Kidney (tissue), 14 donors: ENCODE measurements around the gene SPON1. TPM values are rescaled to one million over a fixed set of nuclear protein-coding genes. Genes with fewer than 3 reads are reported as not detected.

Experiments
- DNase-seq, 5 donors: peaks; one replicate each; pipeline ENCODE4 v3.0.0-alpha.2; 2013 to 2020
- FAIRE-seq: peaks from 2 replicates; lab custom pipeline; 2012; peaks lifted over from hg19 to GRCh38; lab: Jason Lieb, UNC
- H3K27ac ChIP-seq, 2 donors: one replicate each; pipeline ENCODE4 v1.7.0; 2013; ENCODE audit warnings: low read depth in 2 of 2, low read length in 2 of 2, inconsistent platforms in 1 of 2
- H3K27me3 ChIP-seq: one replicate; pipeline ENCODE4 v1.7.1; 2013; ENCODE audit warnings: low read length, inconsistent platforms; ENCODE audit not compliant: control insufficient read depth, insufficient read depth
- H3K36me3 ChIP-seq, 3 donors: one replicate each; pipeline versions ENCODE4 v1.7.0 to v1.7.1; 2013; ENCODE audit warnings: low read length in 3 of 3, control low read depth in 1 of 3, inconsistent platforms in 1 of 3; ENCODE audit not compliant: insufficient read depth in 3 of 3, control insufficient read depth in 2 of 3
- H3K4me1 ChIP-seq, 3 donors: one replicate each; pipeline versions ENCODE4 v1.7.0 to v1.7.1; 2013; ENCODE audit warnings: low read length in 3 of 3, inconsistent platforms in 1 of 3, low read depth in 1 of 3; ENCODE audit not compliant: control insufficient read depth in 2 of 3, insufficient read depth in 2 of 3
- H3K4me3 ChIP-seq, 3 donors: one replicate each; pipeline versions ENCODE4 v1.7.0 to v1.8.1; 2013; ENCODE audit warnings: low read length in 3 of 3, control low read depth in 1 of 3, inconsistent platforms in 1 of 3
- H3K9ac ChIP-seq, 3 donors: one replicate each; pipeline versions ENCODE4 v1.7.0 to v1.7.1; 2013; ENCODE audit warnings: low read length in 3 of 3, control low read depth in 1 of 3, inconsistent platforms in 1 of 3
- H3K9me3 ChIP-seq, 3 donors: one replicate each; pipeline versions ENCODE4 v1.7.0 to v1.7.1; 2013; ENCODE audit warnings: low read length in 3 of 3, control low read depth in 1 of 3, inconsistent platforms in 1 of 3; ENCODE audit not compliant: control insufficient read depth in 2 of 3, insufficient read depth in 1 of 3
- CTCF ChIP-seq: IDR thresholded peaks from 3 replicates; pipeline ENCODE4 v1.5.1; 2012; ENCODE audit warnings: mild to moderate bottlenecking, moderate library complexity, borderline replicate concordance; ENCODE audit not compliant: insufficient read depth; ENCODE audit errors: extremely low read depth
- intact Hi-C: fragments of 100-400 bp; cut with DNase I; formaldehyde crosslinking; loops from one replicate; pipeline ENCODE4 v1.11.1; 2022
- polyA plus RNA-seq: library from polyadenylated mRNA; stranded (reverse); fragments of 350-450 nt; fragmentation: Illumina TruSeq; extraction: RNeasy Lipid Tissue Mini Kit (QIAGEN cat#74804); gene quantifications from one replicate; pipeline ENCODE4 v1.2.3, GENCODE V29; 2014; ENCODE audit warnings: low read depth, low replicate concordance; ENCODE audit not compliant: insufficient read depth
- total RNA-seq: library from RNA; stranded (reverse); fragmentation: NEBNext Ultra II Directional; extraction: Animal tissue kit (Norgen Biotek cat#: 25700); gene quantifications from one replicate; pipeline ENCODE4 v1.2.1, GENCODE V29; 2021
- donor health status: control.
- donor health status: control.
- donor health status: control.
- donor health status: control.
- donor health status: control.
- donor health status: DM: yes; HTN: yes; CAD: no.
- donor health status: Normal renal cell carcinoma (clear cell type).

SPON1 gene
- total and polyA plus RNA-seq, 2 donors from 2014 or later = 3.8 to 77.9 TPM

- FAIRE-seq (no peak), DNase-seq (no peak)
- intact Hi-C loops = no loop called here
Observed at GRCh38 chr11:14119357-14119756, 156.8 kb downstream of the SPON1 start.

GRCh38 chr11:14124350-14124749, 161.8 kb downstream of the SPON1 start:
- no peak for DNase-seq
- no peaks in the 10 kb centered on the region for H3K9me3 ChIP-seq
- H3K9ac ChIP-seq = no peak overlapping the region
- no peak overlapping the region for H3K27ac ChIP-seq
- no peaks in the 10 kb centered on the region for H3K36me3 ChIP-seq
- no peak for FAIRE-seq
- H3K4me3 ChIP-seq = no peak overlapping the region
- H3K27me3 ChIP-seq = no peaks in the 10 kb centered on the region
- intact Hi-C loops = no loop called here
- H3K4me1 ChIP-seq = no peaks in the 10 kb centered on the region
- TF ChIP-seq CTCF = no peak

More at GRCh38 chr11:14119357-14119756, 156.8 kb downstream of the SPON1 start:
- H3K9ac ChIP-seq = no peak overlapping the region
- no peaks in the 10 kb centered on the region for H3K27me3 ChIP-seq
- no peaks in the 10 kb centered on the region for H3K36me3 ChIP-seq
- H3K27ac ChIP-seq = no peak overlapping the region
- H3K9me3 ChIP-seq = no peaks in the 10 kb centered on the region
- no peak for TF ChIP-seq CTCF
- H3K4me1 ChIP-seq = no peaks in the 10 kb centered on the region
- H3K4me3 ChIP-seq = no peak overlapping the region

GRCh38 chr11:14124886-14125285, 162.4 kb downstream of the SPON1 start:
- DNase-seq (no peak), FAIRE-seq (no peak)
- no peaks in the 10 kb centered on the region for H3K27me3 ChIP-seq
- intact Hi-C loops = no loop called here
- H3K4me1 ChIP-seq = no peaks in the 10 kb centered on the region
- H3K36me3 ChIP-seq = no peaks in the 10 kb centered on the region
- no peak overlapping the region for H3K4me3 ChIP-seq
- no peak overlapping the region for H3K27ac ChIP-seq
- H3K9me3 ChIP-seq = no peaks in the 10 kb centered on the region
- TF ChIP-seq CTCF = no peak
- no peak overlapping the region for H3K9ac ChIP-seq

GRCh38 chr11:14125529-14125928, 163.0 kb downstream of the SPON1 start:
- Histone ChIP-seq H3K36me3 (no peaks in the 10 kb centered on the region), H3K27ac (no peak overlapping the region), H3K4me1 (no peaks in the 10 kb centered on the region), H3K27me3 (no peaks in the 10 kb centered on the region), H3K9ac (no peak overlapping the region), H3K9me3 (no peaks in the 10 kb centered on the region), H3K4me3 (no peak overlapping the region)
- intact Hi-C loops = no loop called here
- no peak for DNase-seq
- no peak for TF ChIP-seq CTCF
- FAIRE-seq = no peak
